WTC11 (cell line): ENCODE measurements around the gene RRBP1. TPM values are rescaled to one million over a fixed set of nuclear protein-coding genes. Genes with fewer than 3 reads are reported as not detected.

ENCODE experiments used
- ATAC-seq: fragments of 200-7000 bp; cut with Tn5 transposase; 2 replicates; pipeline ENCODE4 v1.10.0; 2021; ENCODE audit warnings: mild to moderate bottlenecking, moderate library complexity
- CTCF ChIA-PET: fragments of 300-600 bp; sonication (Branson Sonifier 250); formaldehyde crosslinking; loops from one replicate; lab custom pipeline; 2021; ENCODE audit warnings: antibody characterized with exemption; lab: Charles Lee
- POLR2A ChIA-PET: fragments of 350-600 bp; sonication (Branson Sonifier 250); formaldehyde crosslinking; loops from one replicate; lab custom pipeline; 2021; ENCODE audit warnings: antibody characterized with exemption; lab: Charles Lee
- DNase-seq: peaks from one replicate; pipeline ENCODE4 v3.0.0; 2021; ENCODE audit warnings: low spot score
- H3K27ac Mint-ChIP-seq: 2 replicates; pipeline ENCODE4 v1.8.0; 2021; ENCODE audit warnings: mixed read lengths
- H3K27me3 Mint-ChIP-seq: 2 replicates; pipeline ENCODE4 v1.8.0; 2021; ENCODE audit warnings: low read depth, mild to moderate bottlenecking, moderate library complexity, mixed read lengths
- H3K36me3 Mint-ChIP-seq: 2 replicates; pipeline ENCODE4 v1.8.0; 2021; ENCODE audit warnings: mixed read lengths
- H3K4me1 Mint-ChIP-seq: 2 replicates; pipeline ENCODE4 v1.8.0; 2022; ENCODE audit warnings: mixed read lengths
- H3K4me3 Mint-ChIP-seq: 2 replicates; pipeline ENCODE4 v1.8.0; 2021; ENCODE audit warnings: mild to moderate bottlenecking, moderate library complexity, mixed read lengths
- H3K9me3 Mint-ChIP-seq: 2 replicates; pipeline ENCODE4 v1.8.0; 2021; ENCODE audit warnings: mixed read lengths
- ATF1 ChIP-seq: sonication (generic); formaldehyde crosslinking; IDR thresholded peaks from 2 replicates; pipeline ENCODE4 v1.8.1; 2023; ENCODE audit warnings: mild to moderate bottlenecking, moderate library complexity, missing genetic modification reagents
- ATF6 ChIP-seq: sonication (generic); formaldehyde crosslinking; IDR thresholded peaks from 2 replicates; pipeline ENCODE4 v1.8.1; 2023; ENCODE audit warnings: mild to moderate bottlenecking, missing genetic modification reagents
- E2F4 ChIP-seq: sonication (generic); formaldehyde crosslinking; IDR thresholded peaks from 2 replicates; pipeline ENCODE4 v1.8.1; 2022; ENCODE audit warnings: low read depth, mild to moderate bottlenecking, moderate library complexity, missing genetic modification reagents, borderline replicate concordance
- ERG ChIP-seq: fragments of 250-450 bp; sonication (Bioruptor Pico); IDR thresholded peaks from 2 replicates; pipeline ENCODE4 v1.8.0; 2021; ENCODE audit warnings: mild to moderate bottlenecking
- FOXK1 ChIP-seq: sonication (generic); formaldehyde crosslinking; IDR thresholded peaks from 2 replicates; pipeline ENCODE4 v1.8.0; 2022; ENCODE audit warnings: mild to moderate bottlenecking, moderate library complexity, missing genetic modification reagents
- NFATC4 ChIP-seq: fragments of 250-450 bp; sonication (Bioruptor Pico); IDR thresholded peaks from 2 replicates; pipeline ENCODE4 v1.9.0; 2021; ENCODE audit warnings: mild to moderate bottlenecking
- NFE2L1 ChIP-seq: sonication (generic); formaldehyde crosslinking; IDR thresholded peaks from 2 replicates; pipeline ENCODE4 v1.8.1; 2023; ENCODE audit warnings: missing genetic modification reagents
- PRRX2 ChIP-seq: fragments of 250-450 bp; sonication (Bioruptor Pico); IDR thresholded peaks from 2 replicates; pipeline ENCODE4 v1.8.0; 2021; ENCODE audit warnings: mild to moderate bottlenecking
- RELA ChIP-seq: sonication (generic); formaldehyde crosslinking; IDR thresholded peaks from 2 replicates; pipeline ENCODE4 v1.8.1; 2022; ENCODE audit warnings: missing genetic modification reagents, mild to moderate bottlenecking, borderline replicate concordance
- SMAD3 ChIP-seq: sonication (generic); formaldehyde crosslinking; IDR thresholded peaks from 2 replicates; pipeline ENCODE4 v1.8.0; 2022; ENCODE audit warnings: missing genetic modification reagents, mild to moderate bottlenecking, borderline replicate concordance
- SMAD4 ChIP-seq: sonication (generic); formaldehyde crosslinking; IDR thresholded peaks from 2 replicates; pipeline ENCODE4 v1.8.0; 2022; ENCODE audit warnings: mild to moderate bottlenecking, missing genetic modification reagents
- SOX15 ChIP-seq: fragments of 250-450 bp; sonication (Bioruptor Pico); IDR thresholded peaks from 2 replicates; pipeline ENCODE4 v1.9.0; 2021; ENCODE audit warnings: mild to moderate bottlenecking
- TP53 ChIP-seq: sonication (generic); formaldehyde crosslinking; IDR thresholded peaks from 2 replicates; pipeline ENCODE4 v1.8.1; 2023; ENCODE audit warnings: mild to moderate bottlenecking, missing genetic modification reagents
- ZBTB43 ChIP-seq: sonication (generic); formaldehyde crosslinking; IDR thresholded peaks from 2 replicates; pipeline ENCODE4 v1.8.1; 2023; ENCODE audit warnings: mild to moderate bottlenecking, missing genetic modification reagents
- ZNF219 ChIP-seq: sonication (generic); formaldehyde crosslinking; IDR thresholded peaks from 2 replicates; pipeline ENCODE4 v1.8.0; 2023; ENCODE audit warnings: missing genetic modification reagents, mild to moderate bottlenecking, borderline replicate concordance
- ZNF317 ChIP-seq: sonication (generic); formaldehyde crosslinking; IDR thresholded peaks from 2 replicates; pipeline ENCODE4 v1.8.1; 2023; ENCODE audit warnings: low read depth, mild to moderate bottlenecking, moderate library complexity, missing genetic modification reagents, borderline replicate concordance
- ZNF512 ChIP-seq: sonication (generic); formaldehyde crosslinking; IDR thresholded peaks from 2 replicates; pipeline ENCODE4 v1.8.1; 2022; ENCODE audit warnings: missing genetic modification reagents, borderline replicate concordance
- ZNF532 ChIP-seq: fragments of 250-450 bp; sonication (Bioruptor Pico); IDR thresholded peaks from 2 replicates; pipeline ENCODE4 v1.9.0; 2021; ENCODE audit warnings: mild to moderate bottlenecking, borderline replicate concordance
- total RNA-seq: library from RNA; stranded (reverse); gene quantifications from 3 replicates; pipeline ENCODE4 v1.2.3, GENCODE V29; 2021

Gene RRBP1
- total RNA-seq, 1 experiment from 2014 or later: 171 TPM

- TF ChIP-seq ZNF532: no peak
- TF ChIP-seq ERG (CRISPR knock-in tag): no peak
- TF ChIP-seq ZBTB43 (CRISPR knock-in tag): no peak
- TF ChIP-seq PRRX2 (CRISPR knock-in tag): no peak
- TF ChIP-seq ZNF219 (CRISPR knock-in tag): no peak
- TF ChIP-seq RELA (CRISPR knock-in tag): no peak
- no peak for TF ChIP-seq TP53 (CRISPR knock-in tag)
- no peak for TF ChIP-seq SMAD3
- no peak for TF ChIP-seq FOXK1
These were observed 48.7 kb downstream of the RRBP1 start (continued) for GRCh38 chr20:17633221-17633849.

GRCh38 chr20:17631576-17632319, 50.3 kb downstream of the RRBP1 start:
- H3K9me3 Mint-ChIP-seq: no peaks in the 10 kb centered on the region
- no peaks in the 10 kb centered on the region for H3K27me3 Mint-ChIP-seq
- TF ChIP-seq ZNF317 (no peak), SOX15 (CRISPR knock-in tag) (no peak), ZNF512 (no peak), ATF1 (CRISPR knock-in tag) (no peak), NFATC4 (CRISPR knock-in tag) (no peak), SMAD4 (CRISPR knock-in tag) (no peak), NFE2L1 (no peak), ERG (CRISPR knock-in tag) (no peak), ATF6 (CRISPR knock-in tag) (no peak), E2F4 (no peak)
- ChIA-PET POLR2A (no interaction called here), CTCF (interaction anchor here (0.7 to 1.6 kb wide), 2 partner anchors 18 to 205 kb away, joined by 4 to 5 read pairs; no protein-coding TSS in a partner anchor)
- H3K4me1 Mint-ChIP-seq: 0 out of 2 replicates have a peak, but pooled peaks cover 5% of the 10 kb centered on the region
- peaks cover 54% of the 10 kb centered on the region for H3K36me3 Mint-ChIP-seq
- ATAC-seq (no peak), DNase-seq (no peak)
- no peak overlapping the region; the same call in 1 of the 2 replicates for H3K27ac Mint-ChIP-seq
- H3K4me3 Mint-ChIP-seq: no peak overlapping the region
